ENCODE data around the gene TM4SF4. TPM values are rescaled to one million over a fixed set of nuclear protein-coding genes. Genes with fewer than 3 reads are reported as not detected.
A peak's percentile ranks its signal among the peaks of the same experiment; 100 is the strongest.

The TM4SF4 gene
- total RNA-seq, 1 donor from 2014 or later: not detected

GRCh38 chr3:149506965-149507364, 32.5 kb downstream of the TM4SF4 start:
- Histone ChIP-seq H3K4me1 (peaks cover 23% of the 10 kb centered on the region), H3K27me3 (ENCODE audit: low read depth) (no peaks in the 10 kb centered on the region), H3K36me3 (no peaks in the 10 kb centered on the region), H3K4me3 (peak overlapping the region; percentile 29), H3K9me3 (no peaks in the 10 kb centered on the region), H3K27ac (peak overlapping the region; percentile 76)
- intact Hi-C loops (cut with DNase I): no loop called here
- DNase-seq (no peak), ATAC-seq (no peak)
- TF ChIP-seq CTCF (IDR thresholded peaks at IDR 0.05): no peak

- Histone ChIP-seq H3K4me1 (peaks cover 29% of the 10 kb centered on the region), H3K36me3 (no peaks in the 10 kb centered on the region), H3K9me3 (no peaks in the 10 kb centered on the region), H3K27ac (peak overlapping the region; percentile 76), H3K27me3 (ENCODE audit: low read depth) (no peaks in the 10 kb centered on the region), H3K4me3 (peak overlapping the region; percentile 29)
- no peak for TF ChIP-seq CTCF (IDR thresholded peaks at IDR 0.05)
- DNase-seq: peak; percentile 59
- ATAC-seq: peak; percentile 75 to 81
- intact Hi-C loops (cut with DNase I): no loop called here
Observed at GRCh38 chr3:149507491-149508324, 33.2 kb downstream of the TM4SF4 start.

DNA sequence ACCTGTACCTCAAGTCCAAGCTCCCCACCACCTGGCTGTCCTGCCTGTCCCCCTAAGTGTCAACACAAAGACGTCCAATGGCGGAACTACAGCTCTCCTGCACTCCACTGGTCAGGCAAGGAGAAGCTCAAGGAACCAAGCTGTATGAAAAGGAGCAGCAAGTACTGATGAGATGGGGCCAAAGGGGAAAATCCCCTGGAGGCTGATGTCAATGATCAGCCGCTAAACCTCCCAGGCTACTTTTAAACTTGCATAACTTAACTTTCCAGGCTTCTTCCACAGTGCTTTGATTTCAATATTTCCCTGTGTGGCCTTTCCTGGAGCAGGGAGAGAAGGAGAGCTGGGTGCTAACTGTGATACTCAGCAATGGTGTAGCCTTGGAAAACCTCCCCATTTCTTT, 35.0 kb downstream of the TM4SF4 start:
- no peak overlapping the region for H3K27ac ChIP-seq
- DNase-seq: no peak
- no peak for TF ChIP-seq CTCF (IDR thresholded peaks at IDR 0.05)

GRCh38 chr3:149510480-149510879, 36.0 kb downstream of the TM4SF4 start:
- intact Hi-C loops (cut with DNase I): no loop called here
- ATAC-seq (no peak), DNase-seq (no peak)

More for the DNA sequence above, 35.0 kb downstream of the TM4SF4 start:
- Histone ChIP-seq H3K4me3 (no peak overlapping the region), H3K4me1 (peaks cover 29% of the 10 kb centered on the region), H3K27me3 (ENCODE audit: low read depth) (no peaks in the 10 kb centered on the region), H3K36me3 (no peaks in the 10 kb centered on the region), H3K9me3 (no peaks in the 10 kb centered on the region)
- peak in 1 of 2 donors; percentile 9 for ATAC-seq
- intact Hi-C loops (cut with DNase I): no loop called here

DNA sequence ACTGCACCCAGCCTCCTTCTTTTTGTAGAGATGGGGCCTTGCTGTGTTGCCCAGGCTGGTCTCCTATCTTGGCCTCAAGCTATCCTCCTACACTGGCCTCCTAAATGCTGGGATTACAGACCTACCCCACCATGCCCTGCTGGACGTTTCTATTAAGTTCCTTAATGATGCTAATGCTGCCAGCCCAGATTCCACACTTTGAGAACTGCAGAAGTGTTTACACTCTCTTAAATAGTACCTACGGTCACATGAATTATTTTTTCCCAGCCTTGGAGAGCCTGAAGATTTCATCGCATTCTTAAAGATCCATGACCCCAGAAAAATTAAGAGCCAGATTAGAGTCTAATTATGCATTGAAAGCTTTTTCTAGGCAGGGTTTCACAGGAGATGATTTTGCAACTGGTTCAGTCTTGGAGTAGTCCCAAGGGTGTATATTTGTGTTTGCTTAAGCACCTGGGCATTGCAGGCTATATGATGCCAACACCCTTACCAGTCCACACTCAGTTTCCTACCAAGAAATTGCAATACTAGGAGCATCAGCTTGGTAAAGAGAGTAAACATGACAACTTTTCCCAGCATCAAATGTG, 36.6 kb downstream of the TM4SF4 start:
- peaks cover 29% of the 10 kb centered on the region for H3K4me1 ChIP-seq
- intact Hi-C loops (cut with DNase I): no loop called here
- TF ChIP-seq CTCF (IDR thresholded peaks at IDR 0.05): no peak
- ATAC-seq: peak; percentile 54 to 56
- H3K27me3 ChIP-seq (ENCODE audit: low read depth): no peaks in the 10 kb centered on the region
- no peaks in the 10 kb centered on the region for H3K9me3 ChIP-seq
- H3K36me3 ChIP-seq: no peaks in the 10 kb centered on the region
- H3K27ac ChIP-seq: no peak overlapping the region
- no peak overlapping the region for H3K4me3 ChIP-seq
- no peak for DNase-seq

More at GRCh38 chr3:149510480-149510879, 36.0 kb downstream of the TM4SF4 start:
- TF ChIP-seq CTCF (IDR thresholded peaks at IDR 0.05): no peak
- H3K27me3 ChIP-seq (ENCODE audit: low read depth): no peaks in the 10 kb centered on the region
- H3K4me1 ChIP-seq: peaks cover 29% of the 10 kb centered on the region
- no peaks in the 10 kb centered on the region for H3K9me3 ChIP-seq
- H3K36me3 ChIP-seq: no peaks in the 10 kb centered on the region
- no peak overlapping the region for H3K4me3 ChIP-seq
- no peak overlapping the region for H3K27ac ChIP-seq

All from lower lobe of right lung (tissue), 2 donors.